COLO668 (cell line): ENCODE measurements around the gene SMIM33.
A peak's percentile ranks its signal among the peaks of the same experiment; 100 is the strongest.
"Not testable (repeated sequence)": the region's sequence is repeated elsewhere in the genome, so short reads cannot be mapped to it uniquely, and the experiment has no call there.

ENCODE experiments used
- DNase-seq: peaks from one replicate; lab custom pipeline; 2025; ENCODE audit not compliant: unreplicated experiment; lab: John Stamatoyannopoulos, UW

Gene SMIM33

GRCh38 chr5:139456776-139457175 is 14.0 kb upstream of the SMIM33 start:
- no peak for DNase-seq

GRCh38 chr5:139457241-139457640 is 13.6 kb upstream of the SMIM33 start:
- no peak for DNase-seq

- DNase-seq = no peak
Measured at GRCh38 chr5:139457653-139458306, 13.0 kb upstream of the SMIM33 start.

- DNase-seq = no peak
Measured at GRCh38 chr5:139458580-139459407, 12.0 kb upstream of the SMIM33 start.

GRCh38 chr5:139459451-139459934 is 11.3 kb upstream of the SMIM33 start:
- peak; percentile 1 for DNase-seq

GRCh38 chr5:139460455-139460854 is 10.3 kb upstream of the SMIM33 start:
- DNase-seq = no peak

- no peak for DNase-seq
Measured at GRCh38 chr5:139461176-139461575, 9.6 kb upstream of the SMIM33 start.

GRCh38 chr5:139461698-139462097 is 9.1 kb upstream of the SMIM33 start:
- DNase-seq = no peak

GRCh38 chr5:139462586-139463276 is 8.1 kb upstream of the SMIM33 start, which contains the start of gene ECSCR:
Gene ECSCR (minus strand): TSS chr5:139462743. CDS start chr5:139462670, 73 bp downstream.
- no peak for DNase-seq

- no peak for DNase-seq
Measured at GRCh38 chr5:139468421-139468931, 2.3 kb upstream of the SMIM33 start.

GRCh38 chr5:139472386-139473030 is 1.7 kb downstream of the SMIM33 start:
- DNase-seq = no peak

GRCh38 chr5:139473105-139473504 is 2.3 kb downstream of the SMIM33 start:
- DNase-seq = no peak

- no peak for DNase-seq
Measured at GRCh38 chr5:139473565-139473964, 2.8 kb downstream of the SMIM33 start.

GRCh38 chr5:139474890-139475791 is 4.3 kb downstream of the SMIM33 start:
- DNase-seq = peak; percentile 2

- no peak for DNase-seq
Measured at GRCh38 chr5:139475865-139476617, 5.2 kb downstream of the SMIM33 start.

- DNase-seq = not testable (repeated sequence)
Measured at GRCh38 chr5:139478657-139479423, 8.0 kb downstream of the SMIM33 start.

- DNase-seq = not testable (repeated sequence)
Measured at GRCh38 chr5:139479729-139480128, 8.9 kb downstream of the SMIM33 start.

GRCh38 chr5:139481122-139481533 is 10.3 kb downstream of the SMIM33 start:
- DNase-seq = no peak
